NCI-H748 (cell line): ENCODE results near the gene BCL7A.
"Not testable (repeated sequence)": the region's sequence is repeated elsewhere in the genome, so short reads cannot be mapped to it uniquely, and the experiment has no call there.

ENCODE experiments used
- DNase-seq: peaks from one replicate; lab custom pipeline; 2025; ENCODE audit not compliant: unreplicated experiment; lab: John Stamatoyannopoulos, UW

The BCL7A gene

DNA sequence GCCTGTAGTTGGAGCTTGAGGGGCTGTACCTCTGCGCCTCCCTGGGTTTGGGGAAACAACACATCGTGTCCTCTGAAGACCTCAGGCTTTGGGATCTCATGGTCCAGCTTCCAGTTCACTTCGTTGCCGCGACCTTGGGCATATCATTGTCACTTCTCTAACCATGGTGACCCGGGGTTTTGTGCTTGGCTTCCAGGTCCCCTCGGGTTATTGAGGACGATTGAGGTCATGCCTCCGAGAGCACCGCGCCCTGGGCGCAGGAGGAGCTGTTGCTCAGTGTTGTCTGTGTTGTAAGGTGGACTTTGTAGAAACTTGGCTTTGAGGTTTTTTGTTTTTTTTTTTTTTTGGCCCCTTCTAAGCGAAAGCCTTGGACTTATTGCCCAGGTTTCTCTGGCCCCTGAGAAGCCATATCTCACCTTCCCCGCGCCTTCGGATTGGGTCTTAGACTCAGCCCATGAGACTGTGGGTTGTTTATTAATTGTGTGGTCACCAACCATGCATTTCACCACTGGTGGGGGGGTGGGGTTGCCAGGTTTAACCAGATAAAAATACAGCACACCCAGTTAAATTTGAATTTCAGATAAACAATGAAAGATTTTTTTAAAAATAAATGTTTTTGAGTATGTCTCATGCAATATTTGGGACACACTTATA lies 2.6 kb downstream of the BCL7A start:
- DNase-seq, result no peak

DNA sequence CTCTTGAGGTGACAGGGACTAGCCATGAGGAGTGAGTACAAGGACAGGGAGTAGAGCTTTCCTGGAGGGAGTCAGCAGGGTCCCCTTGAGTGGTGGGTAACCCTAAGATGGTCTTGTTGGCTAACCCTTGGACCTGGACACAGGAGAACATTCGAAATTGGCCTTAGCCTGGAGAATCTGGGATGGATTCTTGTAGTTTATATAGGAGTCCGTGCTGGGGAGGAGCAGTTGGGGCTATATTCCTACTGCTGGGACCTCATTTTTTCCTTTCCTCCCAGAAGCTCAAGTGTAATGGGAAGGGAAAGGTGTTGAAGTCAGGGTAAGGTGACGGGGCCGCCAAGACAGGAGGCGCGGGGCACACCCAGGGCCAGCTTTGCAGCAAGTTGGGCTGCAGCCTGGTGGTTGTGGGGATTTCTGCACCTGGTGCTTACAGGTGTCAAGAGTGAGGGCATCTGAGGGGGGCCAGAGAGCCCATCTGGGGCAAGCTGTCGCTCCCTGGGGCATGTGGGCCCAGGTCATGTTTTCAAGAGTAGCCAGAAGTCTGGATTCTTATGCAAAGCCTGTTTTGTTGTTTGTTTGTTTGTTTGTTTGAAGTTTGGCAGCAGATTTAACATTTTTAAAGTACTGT lies 5.1 kb downstream of the BCL7A start:
- DNase-seq, result no peak

DNA sequence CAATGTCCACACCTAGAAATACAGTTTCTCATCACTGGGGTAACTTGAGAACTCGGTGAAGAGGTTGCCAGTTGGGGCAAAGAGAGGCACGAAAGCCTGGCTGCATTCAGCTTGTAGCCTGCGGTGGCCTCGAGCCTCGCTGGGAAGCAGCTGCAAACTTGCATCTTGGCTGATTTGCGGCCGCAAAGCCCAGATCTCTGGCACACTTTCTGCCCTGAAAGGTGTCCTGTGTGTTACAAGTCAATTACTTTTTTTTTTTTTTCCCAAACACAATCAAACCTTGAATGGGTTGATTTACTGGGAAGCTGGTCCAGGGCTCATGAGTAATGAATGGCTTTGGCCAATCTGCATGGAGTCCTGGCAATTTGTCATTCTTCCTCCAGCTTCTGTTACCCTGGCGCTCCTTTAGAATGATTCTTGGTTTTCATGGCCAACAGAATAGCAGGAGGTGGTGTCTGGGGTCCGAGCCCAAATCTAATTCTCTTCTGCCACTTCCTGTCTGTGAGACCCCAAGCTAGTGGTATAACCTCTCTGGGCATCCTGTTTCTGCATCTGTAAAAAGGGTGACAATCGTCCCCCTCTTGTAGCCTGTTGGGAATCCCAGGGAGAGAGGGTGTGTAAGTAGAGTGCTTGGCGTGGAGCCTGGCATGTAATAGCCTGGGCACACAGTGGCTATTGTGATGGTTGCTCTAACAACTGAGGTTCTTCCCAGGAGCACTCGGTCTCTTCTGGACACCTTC lies 6.7 kb downstream of the BCL7A start:
- DNase-seq, result no peak

DNA sequence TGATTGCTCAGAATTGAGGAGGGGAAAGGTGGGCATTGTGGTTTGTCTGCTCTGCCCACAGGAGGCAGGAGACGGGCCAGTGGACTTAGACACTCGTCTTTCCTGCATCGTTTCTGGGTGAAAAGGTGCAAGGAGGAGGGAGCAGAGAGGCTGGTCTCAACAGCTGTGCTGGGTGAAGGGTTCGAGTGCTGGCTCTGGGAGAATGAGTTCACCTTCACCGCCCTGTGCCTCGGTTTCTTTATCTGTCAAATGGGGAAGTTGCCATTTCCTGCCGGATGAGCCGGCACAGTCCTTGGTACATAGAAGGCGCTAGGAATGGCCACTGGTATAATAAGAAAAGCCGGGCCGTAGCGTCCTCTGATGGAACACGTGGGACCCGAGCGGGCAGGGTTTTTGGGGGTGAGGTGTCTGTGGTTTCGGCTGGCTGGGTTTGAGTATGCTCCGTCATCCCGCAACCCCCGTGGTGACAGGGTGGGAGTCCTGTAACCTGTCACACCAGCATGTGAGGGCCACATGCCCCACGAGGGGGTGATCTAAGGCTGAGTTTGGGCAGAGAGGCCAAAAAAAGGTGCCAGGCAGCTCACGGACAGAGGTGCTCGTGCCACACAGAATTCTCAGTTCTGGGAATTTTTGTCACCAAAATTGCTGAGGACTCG lies 7.3 kb downstream of the BCL7A start:
- DNase-seq, result no peak

DNA sequence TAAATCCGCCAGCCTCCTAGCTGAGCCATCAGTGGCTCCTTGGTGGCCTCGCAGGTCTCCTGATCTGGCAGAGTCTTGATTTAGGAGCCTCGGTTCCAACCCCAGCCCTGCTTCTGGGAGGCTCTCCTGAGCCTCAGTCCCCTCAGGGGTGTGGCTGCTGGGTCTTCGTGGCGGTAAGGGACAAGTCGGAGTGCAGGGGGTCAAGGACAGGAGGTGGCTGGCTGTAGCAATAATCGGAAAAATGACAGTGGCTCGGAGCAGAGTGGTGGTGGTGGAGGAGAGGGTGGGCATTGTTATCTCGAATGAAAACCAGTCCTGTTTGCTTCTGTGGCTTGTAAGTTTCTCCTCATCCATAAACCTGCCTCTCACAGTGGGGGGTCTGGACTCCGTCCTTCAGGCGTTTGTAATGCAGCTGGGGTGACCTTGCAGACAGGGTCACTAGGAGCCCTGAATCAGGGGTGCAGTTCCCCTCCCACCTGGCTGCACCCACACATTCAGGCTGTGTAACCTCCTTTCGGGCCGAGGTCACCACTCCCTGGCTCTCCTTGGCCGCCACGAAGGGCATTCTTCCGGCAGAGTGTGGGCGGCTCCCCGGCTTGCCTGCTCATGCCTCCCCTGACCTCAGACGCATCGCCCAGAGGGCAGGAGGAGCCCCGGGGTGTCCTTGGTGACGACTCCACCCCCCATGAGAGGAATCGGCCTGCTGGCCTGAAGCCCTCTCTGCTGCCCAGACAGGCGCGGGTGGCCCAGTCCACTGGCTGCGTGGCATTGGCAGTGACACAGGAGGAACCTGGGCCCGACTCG lies 8.1 kb downstream of the BCL7A start:
- DNase-seq, result no peak

DNA sequence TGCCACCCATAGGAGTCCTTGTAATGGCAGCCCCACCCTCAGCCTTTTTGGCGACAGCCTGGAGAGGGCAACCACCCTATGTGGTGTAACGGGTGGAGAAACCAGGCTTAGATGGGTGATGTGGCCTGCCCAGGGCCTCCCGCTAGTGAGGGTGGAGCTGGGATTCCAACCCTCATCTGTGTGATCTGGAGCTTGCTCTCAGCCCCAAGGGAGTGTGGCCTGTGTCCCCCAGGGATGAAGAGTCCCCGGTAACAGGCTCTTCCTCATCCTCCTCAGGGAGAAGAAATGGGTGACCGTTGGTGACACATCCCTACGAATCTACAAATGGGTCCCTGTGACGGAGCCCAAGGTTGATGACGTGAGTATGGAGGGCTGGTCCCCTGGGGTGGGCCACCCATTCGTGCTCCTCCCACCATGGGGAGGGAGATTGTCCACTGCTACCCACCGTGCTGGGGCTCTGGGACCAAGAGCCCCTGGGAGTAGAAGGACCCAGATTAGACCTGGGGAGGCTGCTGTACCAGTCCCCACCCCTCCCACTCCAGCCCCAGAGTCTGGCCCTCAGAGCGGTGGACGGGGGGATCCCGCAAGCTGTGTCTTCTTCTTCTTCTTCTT lies 8.8 kb downstream of the BCL7A start:
- no peak for DNase-seq

DNA sequence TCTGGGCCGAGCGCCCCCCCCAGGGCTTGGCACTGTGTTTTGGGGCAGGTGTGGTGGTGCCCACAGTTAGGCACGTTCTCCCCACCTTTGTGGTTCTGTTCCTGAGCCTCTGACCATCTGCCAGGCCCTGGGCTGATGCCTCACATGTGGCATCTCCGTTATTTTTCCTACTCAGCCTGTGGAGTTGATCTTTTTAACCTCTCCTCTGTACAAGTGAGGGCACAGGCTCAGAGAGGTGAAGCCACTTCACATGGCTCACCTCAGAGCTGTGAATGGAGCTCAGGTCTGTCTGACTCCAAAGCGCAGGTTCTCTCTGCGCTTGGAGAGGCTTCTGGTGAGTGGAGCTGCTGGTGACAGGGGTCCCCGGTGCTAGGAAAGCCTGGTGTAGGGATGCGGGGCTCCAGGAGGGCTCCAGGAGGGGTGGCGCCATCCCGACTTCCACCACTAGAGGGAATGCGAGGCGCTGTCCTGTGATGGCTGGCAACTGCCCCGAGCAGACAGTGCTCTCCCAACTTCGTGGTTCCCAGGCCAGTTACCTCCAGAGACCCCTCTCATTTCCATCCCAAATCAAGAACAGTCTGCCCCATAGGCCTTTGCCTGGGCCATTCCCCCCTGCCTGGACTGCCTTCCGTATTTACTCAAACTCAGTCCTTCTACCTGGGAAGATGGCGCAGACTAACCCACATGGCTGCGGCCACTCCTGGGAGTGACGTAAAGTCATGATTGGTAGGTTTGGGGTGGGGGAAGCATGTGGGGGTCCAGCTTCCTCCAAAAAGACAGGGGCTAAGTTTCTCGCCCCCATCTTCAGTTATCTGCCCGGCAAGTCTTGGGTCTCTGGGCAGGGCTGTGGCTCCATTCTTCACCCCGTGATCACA lies 9.9 kb downstream of the BCL7A start:
- no peak for DNase-seq

DNA sequence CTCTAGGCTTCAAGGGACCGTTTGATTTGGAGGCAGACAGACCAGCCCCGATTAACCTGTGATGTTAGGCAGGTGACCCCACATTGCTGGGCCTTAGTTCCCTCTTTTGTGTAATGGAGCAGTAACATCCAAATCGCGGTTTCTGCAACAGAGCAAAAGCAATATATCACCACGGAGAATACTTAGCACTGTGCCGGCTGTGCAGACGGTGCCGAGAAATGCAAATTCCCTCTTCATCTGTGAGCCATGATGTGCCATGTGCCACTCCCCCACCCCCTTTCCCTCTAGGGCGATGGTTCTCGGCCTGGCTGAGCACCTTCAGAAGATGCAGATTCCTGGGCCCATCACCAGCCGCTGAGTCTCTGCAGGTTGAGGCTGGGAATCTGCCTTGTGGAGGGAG lies 10.9 kb downstream of the BCL7A start:
- no peak for DNase-seq

DNA sequence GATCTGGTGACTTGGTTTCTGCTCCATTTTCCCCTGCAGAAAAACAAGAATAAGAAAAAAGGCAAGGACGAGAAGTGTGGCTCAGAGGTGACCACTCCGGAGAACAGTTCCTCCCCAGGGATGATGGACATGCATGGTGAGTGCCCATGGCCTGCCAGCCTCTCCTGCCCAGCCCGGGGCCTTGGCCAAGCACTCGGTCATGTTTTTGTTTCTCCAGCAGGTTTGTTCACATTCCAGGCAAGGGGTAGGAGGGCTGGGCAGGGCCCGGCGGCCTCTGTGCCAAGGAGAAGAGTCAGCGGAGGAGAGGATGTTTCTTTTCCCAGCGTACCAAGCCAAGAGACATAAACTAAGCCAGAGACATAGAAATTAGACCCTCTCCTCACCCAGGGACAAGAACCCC lies 13.6 kb downstream of the BCL7A start:
- DNase-seq, result no peak

DNA sequence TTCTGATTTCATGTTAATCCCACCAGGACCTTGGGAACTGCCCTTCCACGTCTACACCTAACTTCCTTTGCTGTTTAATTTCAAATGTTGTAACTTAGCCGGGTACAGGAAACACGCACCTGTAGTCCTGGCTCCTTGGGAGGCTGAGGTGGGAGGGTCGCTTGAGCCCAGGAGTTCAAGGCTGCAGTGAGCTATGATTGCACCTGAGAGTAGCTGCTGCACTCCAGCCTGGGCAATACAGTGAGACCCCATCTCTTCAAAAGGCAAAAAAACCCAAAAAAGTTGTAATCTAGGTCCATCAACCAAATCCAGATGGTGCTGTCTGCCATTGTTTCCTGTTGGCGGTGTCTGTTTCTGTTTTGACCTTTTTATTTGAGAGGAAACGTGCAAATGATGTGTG lies 14.5 kb downstream of the BCL7A start:
- DNase-seq, result no peak

DNA sequence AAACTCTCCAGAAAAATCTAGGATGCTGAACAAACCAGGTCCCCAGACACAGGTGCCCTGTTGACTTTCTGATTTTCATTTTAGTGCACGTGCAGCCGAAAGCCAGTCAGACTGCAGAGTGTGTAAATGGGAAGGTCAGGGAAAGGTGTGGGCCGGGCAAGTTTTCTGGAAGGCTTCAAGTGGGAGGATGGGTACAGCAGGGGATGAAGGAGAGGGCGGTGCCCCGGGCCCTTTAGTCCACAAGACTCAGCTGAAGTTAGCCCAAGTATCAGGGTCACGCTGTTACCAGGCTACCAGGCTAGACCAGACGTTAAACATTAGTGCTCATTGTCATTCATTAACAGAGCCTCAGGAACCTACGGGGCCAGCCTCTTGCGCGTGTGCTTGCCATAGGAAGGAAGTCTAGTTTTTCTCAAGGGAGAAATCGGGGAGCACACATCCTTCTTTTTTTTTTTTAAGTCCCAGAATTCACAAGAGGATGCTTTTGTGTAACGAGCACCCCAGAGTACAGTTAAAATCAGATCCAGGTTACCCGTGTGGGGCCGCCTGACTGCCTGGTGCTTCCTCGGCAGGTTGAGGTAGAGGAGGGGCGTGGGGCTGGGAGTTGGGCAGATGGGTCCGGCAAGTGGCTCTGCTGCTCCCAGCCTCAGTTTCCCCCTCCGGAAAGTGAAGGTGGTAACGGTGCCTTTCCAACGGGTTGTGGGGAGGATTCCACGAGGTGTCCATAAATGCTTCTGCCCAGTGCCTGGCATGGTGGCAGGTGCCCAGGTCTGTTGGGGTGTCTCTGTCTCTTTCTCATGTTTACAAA lies 19.1 kb downstream of the BCL7A start:
- no peak for DNase-seq

DNA sequence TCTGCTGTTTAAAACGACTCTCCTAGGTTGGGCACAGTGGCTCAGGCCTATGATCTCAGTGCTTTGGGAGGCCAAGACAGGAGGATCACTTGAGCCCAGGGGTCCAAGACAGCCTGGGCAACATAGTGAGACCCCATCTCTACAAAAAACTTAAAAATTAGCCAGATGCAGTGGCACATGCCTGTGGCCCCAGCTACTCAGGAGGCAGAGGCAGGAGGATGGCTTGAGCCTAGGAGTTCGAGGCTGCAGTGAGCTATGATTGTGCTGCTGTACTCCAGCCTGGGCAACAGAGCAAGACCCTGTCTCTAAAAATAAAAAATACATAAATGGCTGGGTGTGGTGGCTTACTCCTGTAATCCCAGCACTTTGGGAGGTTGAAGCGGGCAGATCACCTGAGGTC lies 19.8 kb downstream of the BCL7A start:
- DNase-seq, result not testable (repeated sequence)

DNA sequence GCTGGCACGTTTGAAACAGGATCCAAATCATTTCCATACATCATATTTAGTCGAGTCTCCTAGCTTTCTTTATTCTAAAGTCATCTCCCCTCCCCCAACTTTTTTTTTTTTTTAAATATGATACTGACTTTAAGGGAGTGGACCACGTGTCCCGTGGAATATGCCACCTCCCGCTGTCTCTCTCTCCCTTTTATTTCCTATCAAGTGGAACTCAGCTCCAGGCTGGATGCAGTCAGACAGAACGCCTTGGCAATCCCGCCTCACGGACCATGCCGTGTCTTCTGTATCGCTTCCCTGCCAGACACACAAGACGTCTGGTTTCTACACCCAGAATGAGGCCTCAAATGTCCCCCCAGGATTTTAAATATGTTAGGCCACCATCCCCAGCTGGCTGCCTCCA lies 21.2 kb downstream of the BCL7A start:
- no peak for DNase-seq

DNA sequence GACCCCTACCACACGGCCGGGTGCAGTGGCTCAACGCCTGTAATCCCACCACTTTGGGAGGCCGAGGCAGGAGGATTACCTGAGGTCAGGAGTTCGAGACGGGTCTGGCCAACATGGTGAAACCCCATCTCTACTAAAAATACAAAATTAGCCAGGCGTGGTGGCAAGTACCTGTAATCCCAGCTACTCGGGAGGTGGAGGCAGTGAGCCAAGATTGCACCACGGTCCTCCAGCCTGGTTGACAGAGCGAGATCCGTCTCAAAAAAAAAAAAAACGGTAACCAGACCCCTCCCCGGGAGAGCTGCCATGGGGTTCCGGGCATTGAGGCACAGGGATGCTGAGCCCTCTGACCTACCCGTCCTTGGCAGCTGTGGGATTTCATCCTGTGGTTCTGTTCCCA lies 21.8 kb downstream of the BCL7A start:
- no peak for DNase-seq

DNA sequence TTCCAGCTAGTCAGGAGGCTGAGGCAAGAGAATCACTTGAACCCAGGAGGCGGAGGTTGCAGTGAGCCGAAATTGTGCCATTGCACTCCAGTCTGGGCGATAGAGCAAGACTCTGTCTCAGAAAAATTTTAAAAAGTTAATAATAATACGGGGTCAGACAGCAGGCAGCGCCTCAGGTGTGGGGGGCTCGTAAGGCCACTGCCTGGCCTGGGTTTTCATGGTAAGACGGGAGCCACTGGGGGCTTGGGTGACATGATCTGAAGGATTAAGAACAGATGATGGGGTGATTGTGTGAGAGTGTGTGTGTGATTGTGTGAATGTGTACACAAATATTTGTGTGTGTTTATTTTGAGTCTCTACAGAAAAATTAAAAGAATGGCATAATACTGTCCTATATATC lies 23.6 kb downstream of the BCL7A start:
- DNase-seq, result no peak

DNA sequence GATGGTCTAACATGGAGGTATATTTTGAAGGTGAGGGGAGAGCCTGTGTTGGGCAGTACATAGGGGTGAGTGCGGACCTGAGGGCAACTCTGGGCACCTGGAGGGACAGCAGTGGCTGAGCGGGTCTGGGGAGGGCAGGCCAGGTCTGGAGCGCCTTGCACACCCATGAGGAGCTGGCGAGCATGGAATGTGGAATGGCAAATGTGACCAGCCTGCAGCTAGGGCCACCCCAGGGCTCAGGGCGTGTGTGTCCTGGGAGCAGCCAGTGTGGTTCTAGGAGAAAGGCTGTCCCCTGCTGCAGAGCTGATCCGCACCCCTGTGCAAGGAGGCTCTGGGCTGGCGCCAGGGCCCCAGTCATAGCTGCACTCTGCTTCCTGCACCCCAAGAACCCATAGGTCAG lies 24.5 kb downstream of the BCL7A start:
- DNase-seq, result no peak

DNA sequence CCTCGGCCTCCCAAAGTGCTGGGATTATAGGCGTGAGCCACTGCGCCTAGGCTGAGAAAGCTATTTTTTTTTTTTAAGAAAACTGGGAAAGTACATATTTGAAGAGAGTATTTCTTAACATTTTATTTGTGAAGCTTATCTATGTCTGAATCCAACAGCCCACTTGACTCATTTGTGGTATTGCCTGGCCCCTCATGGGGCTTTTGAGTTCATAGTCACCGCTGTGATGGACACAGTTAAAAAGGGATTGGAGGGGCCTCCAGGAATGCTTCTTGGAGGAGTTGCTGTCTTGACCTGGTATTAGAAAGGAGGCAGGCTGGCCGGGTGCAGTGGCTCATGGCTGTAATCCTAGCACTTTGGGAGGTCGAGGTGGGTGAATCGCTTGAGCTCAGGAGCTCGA lies 26.5 kb downstream of the BCL7A start:
- DNase-seq, result no peak

DNA sequence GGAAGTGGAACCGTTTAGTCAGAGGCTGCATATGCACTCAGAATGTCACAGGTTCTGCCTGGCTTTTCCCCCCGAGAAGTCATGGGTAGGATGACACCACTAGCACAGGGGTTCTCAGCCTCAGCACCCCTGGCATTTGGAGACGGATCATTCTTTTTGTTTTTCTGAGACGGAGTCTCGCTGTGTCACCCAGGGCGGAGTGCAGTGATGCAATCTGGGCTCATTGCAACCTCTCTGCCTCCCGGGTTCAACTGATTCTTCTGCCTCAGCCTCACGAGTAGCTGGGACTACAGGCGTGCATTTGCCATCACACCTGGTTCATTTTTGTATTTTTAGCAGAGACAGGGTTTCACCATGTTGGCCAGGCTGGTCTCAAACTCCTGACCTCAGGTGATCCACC lies 28.1 kb downstream of the BCL7A start:
- no peak for DNase-seq

DNA sequence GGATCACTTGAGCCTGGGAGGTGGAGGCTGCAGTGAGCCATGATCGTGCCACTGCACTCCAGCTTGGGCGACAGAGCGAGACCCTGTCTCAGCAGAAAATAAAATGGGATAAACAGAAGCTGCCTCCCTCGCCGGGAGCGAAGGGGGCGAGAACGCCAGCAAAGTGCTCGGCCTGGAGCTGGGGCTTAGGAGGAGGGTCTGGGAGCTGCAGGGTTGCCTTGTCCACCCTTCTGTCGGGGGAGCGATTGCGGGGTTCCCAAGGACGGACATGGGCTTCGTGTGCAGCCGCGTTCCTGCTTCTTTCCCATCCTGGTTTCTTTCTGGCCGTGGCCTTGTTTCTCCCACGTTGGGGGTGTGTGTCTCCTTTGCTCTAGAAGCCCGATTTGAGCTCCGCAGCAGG lies 29.0 kb downstream of the BCL7A start:
- no peak for DNase-seq
